Erythroblast (primary cell): ENCODE measurements around the gene STUB1.

Source experiments
- DNase-seq, 2 experiments: peaks; one replicate each; lab custom pipeline; 2025; lab: John Stamatoyannopoulos, UW
- GATA1 ChIP-seq: IDR thresholded peaks from 2 replicates; pipeline ENCODE4 v1.6.1; 2011; ENCODE audit warnings: low read depth, mild to moderate bottlenecking, control low read depth, low read length, moderate library complexity
- POLR2A ChIP-seq: IDR thresholded peaks from 2 replicates; pipeline ENCODE4 v1.6.1; 2011; ENCODE audit warnings: mild to moderate bottlenecking, low read length

The STUB1 gene

GRCh38 chr16:695355-696089, 15.3 kb downstream of the STUB1 start:
- no peak for TF ChIP-seq GATA1
- no peak for TF ChIP-seq POLR2A
- peak in 1 of 2 experiments; percentile 30 for DNase-seq

- no peak for DNase-seq
- TF ChIP-seq GATA1 (no peak), POLR2A (no peak)
Observed at GRCh38 chr16:698911-699671, 18.9 kb downstream of the STUB1 start.

- DNase-seq: peak; percentile 33 to 49
- TF ChIP-seq GATA1 (no peak), POLR2A (no peak)
Observed at GRCh38 chr16:700684-701584, 20.7 kb downstream of the STUB1 start.

- TF ChIP-seq POLR2A (no peak), GATA1 (no peak)
- no peak for DNase-seq
Observed at GRCh38 chr16:702341-702740, 22.1 kb downstream of the STUB1 start.

GRCh38 chr16:703406-703805, 23.2 kb downstream of the STUB1 start:
- TF ChIP-seq GATA1 (no peak), POLR2A (no peak)
- no peak for DNase-seq

GRCh38 chr16:704047-704446, 23.8 kb downstream of the STUB1 start:
- TF ChIP-seq GATA1: no peak
- no peak for TF ChIP-seq POLR2A
- DNase-seq: no peak

- DNase-seq: no peak
- TF ChIP-seq GATA1: no peak
- no peak for TF ChIP-seq POLR2A
Observed at GRCh38 chr16:704552-705380, 24.6 kb downstream of the STUB1 start.

- TF ChIP-seq POLR2A (no peak), GATA1 (no peak)
- no peak for DNase-seq
Observed at GRCh38 chr16:705431-706188, 25.4 kb downstream of the STUB1 start, which contains the start of gene FBXL16. Gene FBXL16, minus strand, starts transcription at chr16:705801. Its CDS starts 8,396 bp downstream, at chr16:697405.

- TF ChIP-seq POLR2A: no peak
- no peak for TF ChIP-seq GATA1
- DNase-seq: no peak
Observed at GRCh38 chr16:706189-707061, 26.2 kb downstream of the STUB1 start.

GRCh38 chr16:707062-707538, 26.9 kb downstream of the STUB1 start:
- TF ChIP-seq GATA1 (no peak), POLR2A (no peak)
- DNase-seq: no peak

GRCh38 chr16:708019-708418, 27.8 kb downstream of the STUB1 start:
- TF ChIP-seq POLR2A (no peak), GATA1 (no peak)
- no peak for DNase-seq
